Measurements from ENCODE around the gene KCND1.

GRCh38 chrX:48920718-48921104 is 50.9 kb downstream of the KCND1 start:
- TF ChIP-seq EZH2 (IDR thresholded peaks at IDR 0.05; ENCODE audit: borderline replicate concordance, low read length) (no peak), CTCF (IDR thresholded peaks at IDR 0.05; ENCODE audit: low read length) (no peak)

All from OCI-LY1 (cell line).